Ascending aorta (tissue), 2 donors: ENCODE data around the gene RHCG. TPM values are rescaled to one million over a fixed set of nuclear protein-coding genes. Genes with fewer than 3 reads are reported as not detected.

Source experiments
- DNase-seq, 2 donors: peaks; one replicate each; pipeline ENCODE4 v3.0.0-alpha.2; 2019; ENCODE audit warnings: low spot score in 2 of 2
- H3K27ac ChIP-seq, 2 donors: fragments of 200-600 bp; sonication (generic); one replicate each; pipeline ENCODE4 v1.5.1; 2016 to 2017; ENCODE audit warnings: mild to moderate bottlenecking in 1 of 2
- H3K27me3 ChIP-seq: fragments of 200-600 bp; sonication (generic); one replicate; pipeline ENCODE4 v1.5.1; 2017
- H3K36me3 ChIP-seq, 2 donors: fragments of 200-600 bp; sonication (generic); one replicate each; pipeline ENCODE4 v1.5.1; 2016
- H3K4me1 ChIP-seq, 2 donors: fragments of 200-600 bp; sonication (generic); one replicate each; pipeline ENCODE4 v1.5.1; 2016 to 2017; ENCODE audit warnings: mild to moderate bottlenecking in 1 of 2
- H3K4me3 ChIP-seq, 2 donors: fragments of 200-600 bp; sonication (generic); one replicate each; pipeline ENCODE4 v1.5.1; 2016 to 2017; ENCODE audit warnings: mild to moderate bottlenecking in 1 of 2
- H3K9me3 ChIP-seq, 2 donors: fragments of 200-600 bp; sonication (generic); one replicate each; pipeline ENCODE4 v1.5.1; 2016
- intact Hi-C: fragments of 100-400 bp; cut with DNase I; formaldehyde crosslinking; loops from one replicate; pipeline ENCODE4 v1.15.1; 2023
- total RNA-seq: library from RNA; depleted of rRNA; stranded (reverse); fragments of >200 nt; gene quantifications from one replicate; pipeline ENCODE4 v1.1.0, GENCODE V29; 2016
- TF ChIP-seq, protein P1 (sequence below), 3 experiments: fragments of 200-600 bp in 2 of 3; fragments of 450-650 bp in 1 of 3; sonication (generic) in 2 of 3; IDR thresholded peaks; one replicate each; pipeline ENCODE4 v1.5.1; 2016 to 2019; ENCODE audit warnings: antibody characterized with exemption in 3 of 3, mild to moderate bottlenecking in 1 of 3, moderate library complexity in 1 of 3

The RHCG gene
- total RNA-seq, 1 donor from 2014 or later: 0.43 TPM

DNA sequence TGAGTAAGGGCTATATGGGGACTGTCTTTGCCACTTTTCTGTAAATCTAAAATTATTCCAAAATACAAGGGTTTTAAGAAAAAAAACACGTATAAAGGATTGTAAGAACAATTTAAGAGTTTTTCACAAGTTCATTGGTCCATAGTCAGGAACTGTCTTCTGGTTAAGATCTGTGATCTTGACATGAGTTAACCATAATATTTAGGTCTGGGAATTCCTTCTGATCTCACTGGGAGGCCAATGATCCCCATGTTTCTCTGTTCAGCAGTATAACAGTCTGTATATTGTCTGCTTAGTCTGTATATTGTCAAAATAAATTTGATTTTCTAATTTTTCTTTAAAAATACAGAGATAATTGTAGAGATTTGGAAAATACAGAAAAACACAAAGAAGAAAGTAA, 848 bp upstream of the RHCG start:
- no peak for DNase-seq
- Histone ChIP-seq H3K4me1 (peaks cover 0 to 6% of the 10 kb centered on the region in 2 donors), H3K27me3 (no peaks in the 10 kb centered on the region), H3K9me3 (no peaks in the 10 kb centered on the region), H3K4me3 (no peak overlapping the region), H3K36me3 (no peaks in the 10 kb centered on the region), H3K27ac (no peak overlapping the region)
- intact Hi-C loops: no loop called here
- TF ChIP-seq, protein P1, sequence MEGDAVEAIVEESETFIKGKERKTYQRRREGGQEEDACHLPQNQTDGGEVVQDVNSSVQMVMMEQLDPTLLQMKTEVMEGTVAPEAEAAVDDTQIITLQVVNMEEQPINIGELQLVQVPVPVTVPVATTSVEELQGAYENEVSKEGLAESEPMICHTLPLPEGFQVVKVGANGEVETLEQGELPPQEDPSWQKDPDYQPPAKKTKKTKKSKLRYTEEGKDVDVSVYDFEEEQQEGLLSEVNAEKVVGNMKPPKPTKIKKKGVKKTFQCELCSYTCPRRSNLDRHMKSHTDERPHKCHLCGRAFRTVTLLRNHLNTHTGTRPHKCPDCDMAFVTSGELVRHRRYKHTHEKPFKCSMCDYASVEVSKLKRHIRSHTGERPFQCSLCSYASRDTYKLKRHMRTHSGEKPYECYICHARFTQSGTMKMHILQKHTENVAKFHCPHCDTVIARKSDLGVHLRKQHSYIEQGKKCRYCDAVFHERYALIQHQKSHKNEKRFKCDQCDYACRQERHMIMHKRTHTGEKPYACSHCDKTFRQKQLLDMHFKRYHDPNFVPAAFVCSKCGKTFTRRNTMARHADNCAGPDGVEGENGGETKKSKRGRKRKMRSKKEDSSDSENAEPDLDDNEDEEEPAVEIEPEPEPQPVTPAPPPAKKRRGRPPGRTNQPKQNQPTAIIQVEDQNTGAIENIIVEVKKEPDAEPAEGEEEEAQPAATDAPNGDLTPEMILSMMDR (IDR thresholded peaks at IDR 0.05): no peak

DNA sequence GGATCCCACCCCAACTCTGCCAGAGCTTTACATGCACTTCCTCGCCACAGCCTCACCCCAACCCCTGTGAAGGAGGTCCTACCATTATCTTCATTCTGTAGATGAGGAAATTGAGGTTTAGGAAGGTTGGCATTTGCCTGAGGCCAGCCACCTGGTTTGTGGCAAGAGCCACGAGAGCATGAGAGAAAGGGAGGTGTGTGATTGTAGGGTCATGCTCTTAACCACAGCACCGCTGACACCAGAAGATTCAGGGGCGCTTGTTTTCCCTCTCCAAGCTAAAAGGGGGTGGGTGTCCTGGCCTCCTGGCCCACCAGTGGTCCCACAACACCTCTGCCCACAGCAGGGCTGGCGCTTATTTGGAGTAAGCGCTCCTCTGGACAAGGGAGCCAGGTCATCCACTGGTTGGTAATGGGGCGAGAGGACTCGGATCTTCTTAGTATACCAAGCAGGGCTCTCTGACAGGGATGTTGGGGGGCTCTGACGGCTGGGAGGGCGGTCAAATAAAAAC, 691 bp downstream of the RHCG start:
- H3K9me3 ChIP-seq: no peaks in the 10 kb centered on the region
- H3K27me3 ChIP-seq: no peaks in the 10 kb centered on the region
- TF ChIP-seq, protein P1 (IDR thresholded peaks at IDR 0.05): no peak
- DNase-seq: no peak
- intact Hi-C loops: no loop called here
- H3K36me3 ChIP-seq: no peaks in the 10 kb centered on the region
- H3K4me1 ChIP-seq: peaks cover 0 to 6% of the 10 kb centered on the region in 2 donors
- H3K4me3 ChIP-seq: peak overlapping the region in 1 of 2 donors; percentile 53
- H3K27ac ChIP-seq: no peak overlapping the region

DNA sequence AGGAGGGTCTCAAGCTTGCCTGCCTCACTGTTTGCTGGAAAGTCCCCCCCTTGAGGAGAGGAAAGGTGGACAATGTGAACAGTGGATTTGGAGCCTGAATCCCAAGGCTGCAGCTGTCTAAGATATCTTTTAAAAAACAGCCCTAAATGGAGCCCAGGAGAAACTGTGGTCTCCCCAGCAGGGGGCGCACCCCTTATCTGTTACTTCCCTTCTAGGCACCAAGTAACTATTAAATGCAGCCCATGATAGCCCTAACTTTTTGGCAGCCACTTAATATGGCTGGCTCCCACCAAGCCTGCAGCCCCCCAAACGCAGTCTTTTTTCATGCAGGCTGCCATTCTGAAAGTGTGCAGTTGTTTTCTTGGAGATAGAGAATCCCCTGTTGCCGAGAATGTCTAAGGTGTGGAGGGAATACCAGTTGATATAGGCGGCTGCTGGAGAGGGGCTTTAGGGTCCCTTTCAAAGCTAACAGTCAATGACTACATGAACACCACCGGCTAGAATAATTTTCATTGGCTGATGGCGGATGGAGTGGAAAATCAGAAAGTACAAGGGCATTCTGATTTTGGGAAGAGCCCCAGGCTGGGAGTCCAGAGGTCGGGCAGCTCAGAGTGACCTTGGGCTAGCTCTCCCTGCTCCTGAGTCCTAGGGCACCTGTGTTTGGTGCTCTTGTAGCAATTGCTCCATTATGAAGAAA, 1.3 kb downstream of the RHCG start:
- peaks cover 0 to 6% of the 10 kb centered on the region in 2 donors for H3K4me1 ChIP-seq
- peak in 1 of 2 donors; percentile 47 for DNase-seq
- H3K27ac ChIP-seq: no peak overlapping the region
- no peak overlapping the region for H3K4me3 ChIP-seq
- H3K36me3 ChIP-seq: no peaks in the 10 kb centered on the region
- H3K27me3 ChIP-seq: no peaks in the 10 kb centered on the region
- intact Hi-C loops: no loop called here
- H3K9me3 ChIP-seq: no peaks in the 10 kb centered on the region
- TF ChIP-seq, protein P1 (IDR thresholded peaks at IDR 0.05): no peak

DNA sequence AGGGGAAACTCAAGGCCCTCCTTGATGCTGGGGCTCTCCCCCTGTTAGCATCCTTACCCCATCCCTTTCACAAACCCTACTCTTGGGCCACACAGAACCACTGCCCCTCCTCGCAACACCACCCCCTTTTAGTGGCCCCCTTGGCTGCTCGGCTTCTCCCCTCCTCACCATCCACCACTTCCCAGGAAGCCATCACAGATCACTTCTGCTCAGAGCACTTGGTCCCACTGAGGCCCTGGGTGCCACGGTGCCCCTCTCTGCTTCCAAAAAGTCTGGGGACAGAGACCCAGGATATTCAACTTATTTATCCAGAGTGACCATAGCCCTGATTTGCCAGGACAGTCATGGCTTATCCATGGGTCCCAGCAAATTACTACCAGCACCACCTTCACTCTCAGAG, 2.4 kb downstream of the RHCG start:
- Histone ChIP-seq H3K27me3 (no peaks in the 10 kb centered on the region), H3K27ac (no peak overlapping the region), H3K4me1 (peaks cover 0 to 6% of the 10 kb centered on the region in 2 donors), H3K9me3 (no peaks in the 10 kb centered on the region), H3K36me3 (no peaks in the 10 kb centered on the region), H3K4me3 (no peak overlapping the region)
- DNase-seq: peak in 1 of 2 donors; percentile 50
- TF ChIP-seq, protein P1 (IDR thresholded peaks at IDR 0.05): no peak
- intact Hi-C loops: no loop called here

DNA sequence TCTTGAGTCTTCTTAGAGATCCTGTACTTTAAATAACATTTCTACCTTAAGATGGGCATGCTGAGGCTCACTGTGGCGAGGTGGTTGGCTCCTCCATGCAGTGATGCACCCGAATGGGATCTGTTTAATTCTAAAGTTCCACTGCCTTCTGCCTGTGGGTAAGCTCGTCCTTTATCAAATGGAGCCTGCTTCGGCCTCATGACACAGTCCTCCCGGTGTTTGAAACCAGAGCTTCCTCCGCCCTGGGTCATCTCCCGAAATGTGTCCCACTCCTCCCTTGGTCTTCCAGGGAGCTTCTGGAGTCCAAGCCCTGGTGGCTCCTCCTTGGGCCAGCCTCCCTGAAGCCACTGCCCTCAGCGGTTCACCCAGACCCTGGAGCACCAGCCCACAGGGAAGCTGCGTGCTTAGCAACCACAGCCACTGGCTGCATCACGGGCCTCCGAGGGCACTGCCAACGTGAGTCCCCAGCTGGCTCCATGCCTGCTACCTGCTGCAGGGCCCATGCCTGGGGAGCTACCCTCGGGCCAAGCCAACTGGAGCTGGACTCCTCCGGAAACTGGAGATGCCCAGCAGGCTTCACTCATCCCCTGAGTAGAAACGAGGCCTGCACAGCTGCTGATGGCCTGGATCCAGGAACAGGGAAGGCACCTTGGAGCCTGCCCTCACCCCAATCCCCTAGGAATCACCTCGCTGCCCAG, 3.3 kb downstream of the RHCG start:
- Histone ChIP-seq H3K27ac (no peak overlapping the region), H3K36me3 (no peaks in the 10 kb centered on the region), H3K4me1 (peaks cover 0 to 6% of the 10 kb centered on the region in 2 donors), H3K27me3 (no peaks in the 10 kb centered on the region), H3K4me3 (no peak overlapping the region), H3K9me3 (no peaks in the 10 kb centered on the region)
- peak in 1 of 2 donors; percentile 58 for DNase-seq
- intact Hi-C loops: no loop called here
- TF ChIP-seq, protein P1 (IDR thresholded peaks at IDR 0.05): no peak
